Measurements from ENCODE around the gene TNFRSF8. TPM values are rescaled to one million over a fixed set of nuclear protein-coding genes. Genes with fewer than 3 reads are reported as not detected.
A peak's percentile ranks its signal among the peaks of the same experiment; 100 is the strongest.

The TNFRSF8 gene
- total RNA-seq, 2 donors from 2014 or later: 0.20 to 0.34 TPM

- H3K4me1 Mint-ChIP-seq: peaks cover 20% of the 10 kb centered on the region
- no peaks in the 10 kb centered on the region for H3K9me3 ChIP-seq (ENCODE audit: control insufficient read depth, low read length, poor library complexity, severe bottlenecking)
- peaks cover 6% of the 10 kb centered on the region for H3K36me3 Mint-ChIP-seq (ENCODE audit: low read depth)
- ATAC-seq: no peak
- peak overlapping the region; percentile 60 for H3K4me3 Mint-ChIP-seq
- no peak for DNase-seq
- H3K27me3 Mint-ChIP-seq: peaks cover 30% of the 10 kb centered on the region
- H3K27ac Mint-ChIP-seq: peak overlapping the region; percentile 39
These were observed 15.5 kb downstream of the TNFRSF8 start for GRCh38 chr1:12078575-12078937.

- Mint-ChIP-seq H3K4me1 (peaks cover 20% of the 10 kb centered on the region), H3K36me3 (ENCODE audit: low read depth) (peaks cover 6% of the 10 kb centered on the region), H3K4me3 (peak overlapping the region; percentile 86), H3K27me3 (peaks cover 30% of the 10 kb centered on the region), H3K27ac (peak overlapping the region; percentile 75)
- ATAC-seq (peak; percentile 71), DNase-seq (peak in 1 of 3 donors; percentile 27)
- H3K9me3 ChIP-seq (ENCODE audit: control insufficient read depth, low read length, poor library complexity, severe bottlenecking): no peaks in the 10 kb centered on the region
These were observed 16.1 kb downstream of the TNFRSF8 start for GRCh38 chr1:12078938-12079861.

- H3K4me1 Mint-ChIP-seq: peaks cover 20% of the 10 kb centered on the region
- H3K27ac Mint-ChIP-seq: no peak overlapping the region
- DNase-seq (no peak), ATAC-seq (no peak)
- H3K27me3 Mint-ChIP-seq: peaks cover 30% of the 10 kb centered on the region
- no peak overlapping the region for H3K4me3 Mint-ChIP-seq
- H3K36me3 Mint-ChIP-seq (ENCODE audit: low read depth): peaks cover 6% of the 10 kb centered on the region
- no peaks in the 10 kb centered on the region for H3K9me3 ChIP-seq (ENCODE audit: control insufficient read depth, low read length, poor library complexity, severe bottlenecking)
These were observed 17.1 kb downstream of the TNFRSF8 start for GRCh38 chr1:12080156-12080555.

- DNase-seq (no peak), ATAC-seq (no peak)
- Mint-ChIP-seq H3K4me3 (no peak overlapping the region), H3K36me3 (ENCODE audit: low read depth) (peaks cover 6% of the 10 kb centered on the region), H3K4me1 (peaks cover 15% of the 10 kb centered on the region), H3K27me3 (peaks cover 23% of the 10 kb centered on the region), H3K27ac (no peak overlapping the region)
- H3K9me3 ChIP-seq (ENCODE audit: control insufficient read depth, low read length, poor library complexity, severe bottlenecking): no peaks in the 10 kb centered on the region
These were observed 17.9 kb downstream of the TNFRSF8 start for GRCh38 chr1:12080773-12081556.

- DNase-seq (no peak), ATAC-seq (no peak)
- H3K4me1 Mint-ChIP-seq: peaks cover 15% of the 10 kb centered on the region
- H3K27ac Mint-ChIP-seq: no peak overlapping the region
- H3K4me3 Mint-ChIP-seq: no peak overlapping the region
- no peaks in the 10 kb centered on the region for H3K9me3 ChIP-seq (ENCODE audit: control insufficient read depth, low read length, poor library complexity, severe bottlenecking)
- peaks cover 6% of the 10 kb centered on the region for H3K36me3 Mint-ChIP-seq (ENCODE audit: low read depth)
- peaks cover 18% of the 10 kb centered on the region for H3K27me3 Mint-ChIP-seq
These were observed 18.7 kb downstream of the TNFRSF8 start for GRCh38 chr1:12081648-12082396.

GRCh38 chr1:12082988-12083387, 19.9 kb downstream of the TNFRSF8 start:
- H3K27me3 Mint-ChIP-seq: peaks cover 6% of the 10 kb centered on the region

GRCh38 chr1:12083766-12084165, 20.7 kb downstream of the TNFRSF8 start:
- Mint-ChIP-seq H3K4me3 (no peak overlapping the region), H3K27me3 (peaks cover 5% of the 10 kb centered on the region), H3K27ac (no peak overlapping the region), H3K4me1 (peaks cover 21% of the 10 kb centered on the region), H3K36me3 (ENCODE audit: low read depth) (no peaks in the 10 kb centered on the region)
- ATAC-seq (no peak), DNase-seq (no peak)
- no peaks in the 10 kb centered on the region for H3K9me3 ChIP-seq (ENCODE audit: control insufficient read depth, low read length, poor library complexity, severe bottlenecking)

More at GRCh38 chr1:12082988-12083387, 19.9 kb downstream of the TNFRSF8 start:
- DNase-seq: no peak
- no peak for ATAC-seq
- H3K36me3 Mint-ChIP-seq (ENCODE audit: low read depth): peaks cover under 1% of the 10 kb centered on the region
- H3K9me3 ChIP-seq (ENCODE audit: control insufficient read depth, low read length, poor library complexity, severe bottlenecking): no peaks in the 10 kb centered on the region
- H3K4me1 Mint-ChIP-seq: peaks cover 17% of the 10 kb centered on the region
- no peak overlapping the region for H3K4me3 Mint-ChIP-seq
- H3K27ac Mint-ChIP-seq: no peak overlapping the region

- no peaks in the 10 kb centered on the region for H3K27me3 Mint-ChIP-seq
- H3K4me1 Mint-ChIP-seq: peaks cover 29% of the 10 kb centered on the region
- DNase-seq: no peak
- H3K27ac Mint-ChIP-seq: no peak overlapping the region
- no peaks in the 10 kb centered on the region for H3K36me3 Mint-ChIP-seq (ENCODE audit: low read depth)
- no peak overlapping the region for H3K4me3 Mint-ChIP-seq
- no peaks in the 10 kb centered on the region for H3K9me3 ChIP-seq (ENCODE audit: control insufficient read depth, low read length, poor library complexity, severe bottlenecking)
- ATAC-seq: no peak
These were observed 22.6 kb downstream of the TNFRSF8 start for GRCh38 chr1:12085643-12086260.

- peak in 2 of 3 donors; percentile 25 to 32 for DNase-seq
- Mint-ChIP-seq H3K4me3 (peak overlapping the region; percentile 83), H3K27ac (peak overlapping the region; percentile 94), H3K4me1 (peaks cover 31% of the 10 kb centered on the region), H3K36me3 (ENCODE audit: low read depth) (no peaks in the 10 kb centered on the region), H3K27me3 (no peaks in the 10 kb centered on the region)
- H3K9me3 ChIP-seq (ENCODE audit: control insufficient read depth, low read length, poor library complexity, severe bottlenecking): no peaks in the 10 kb centered on the region
- peak; percentile 88 for ATAC-seq
These were observed 24.8 kb downstream of the TNFRSF8 start for GRCh38 chr1:12087797-12088314.

- no peak for DNase-seq
- peak; percentile 55 for ATAC-seq
- Mint-ChIP-seq H3K27me3 (no peaks in the 10 kb centered on the region), H3K4me3 (peak overlapping the region; percentile 83), H3K36me3 (ENCODE audit: low read depth) (no peaks in the 10 kb centered on the region), H3K4me1 (peaks cover 31% of the 10 kb centered on the region), H3K27ac (peak overlapping the region; percentile 94)
- no peaks in the 10 kb centered on the region for H3K9me3 ChIP-seq (ENCODE audit: control insufficient read depth, low read length, poor library complexity, severe bottlenecking)
These were observed 25.5 kb downstream of the TNFRSF8 start for GRCh38 chr1:12088607-12089006.

- Mint-ChIP-seq H3K27me3 (no peaks in the 10 kb centered on the region), H3K4me1 (peaks cover 35% of the 10 kb centered on the region), H3K4me3 (peak overlapping the region; percentile 49)
These were observed 27.2 kb downstream of the TNFRSF8 start for GRCh38 chr1:12090326-12090725.

GRCh38 chr1:12091191-12091590, 28.1 kb downstream of the TNFRSF8 start:
- no peak for ATAC-seq
- no peak overlapping the region for H3K4me3 Mint-ChIP-seq

More at GRCh38 chr1:12090326-12090725, 27.2 kb downstream of the TNFRSF8 start:
- ATAC-seq: no peak
- peak overlapping the region; percentile 54 for H3K27ac Mint-ChIP-seq
- no peak for DNase-seq
- peaks cover 2% of the 10 kb centered on the region for H3K36me3 Mint-ChIP-seq (ENCODE audit: low read depth)
- no peaks in the 10 kb centered on the region for H3K9me3 ChIP-seq (ENCODE audit: control insufficient read depth, low read length, poor library complexity, severe bottlenecking)

More at GRCh38 chr1:12091191-12091590, 28.1 kb downstream of the TNFRSF8 start:
- Mint-ChIP-seq H3K4me1 (peaks cover 35% of the 10 kb centered on the region), H3K27me3 (no peaks in the 10 kb centered on the region), H3K36me3 (ENCODE audit: low read depth) (peaks cover 2% of the 10 kb centered on the region), H3K27ac (peak overlapping the region; percentile 54)
- no peaks in the 10 kb centered on the region for H3K9me3 ChIP-seq (ENCODE audit: control insufficient read depth, low read length, poor library complexity, severe bottlenecking)
- no peak for DNase-seq

Measured in T-helper 17 cell (primary cell).